PFSK-1 (cell line): Measurements from ENCODE around the gene RERG.

Experiments used
- POLR2AphosphoS5 ChIP-seq: IDR thresholded peaks from 2 replicates; pipeline ENCODE4 v1.6.1; 2012; ENCODE audit warnings: low read depth, mild to moderate bottlenecking, control low read depth, low read length, moderate library complexity
- TAF1 ChIP-seq: IDR thresholded peaks from 2 replicates; pipeline ENCODE4 v1.6.1; 2012; ENCODE audit warnings: low read length, control low read depth, borderline replicate concordance; ENCODE audit not compliant: insufficient read depth
- TF ChIP-seq, protein P1 (sequence below), 2 experiments: IDR thresholded peaks; 2 replicates each; pipeline versions ENCODE4 v1.6.1 to v1.8.0; 2011 to 2012; ENCODE audit warnings: low read depth in 2 of 2, low read length in 2 of 2, control low read depth in 1 of 2, inconsistent platforms in 1 of 2, mild to moderate bottlenecking in 1 of 2, moderate library complexity in 1 of 2; ENCODE audit not compliant: insufficient read depth in 1 of 2

DNA sequence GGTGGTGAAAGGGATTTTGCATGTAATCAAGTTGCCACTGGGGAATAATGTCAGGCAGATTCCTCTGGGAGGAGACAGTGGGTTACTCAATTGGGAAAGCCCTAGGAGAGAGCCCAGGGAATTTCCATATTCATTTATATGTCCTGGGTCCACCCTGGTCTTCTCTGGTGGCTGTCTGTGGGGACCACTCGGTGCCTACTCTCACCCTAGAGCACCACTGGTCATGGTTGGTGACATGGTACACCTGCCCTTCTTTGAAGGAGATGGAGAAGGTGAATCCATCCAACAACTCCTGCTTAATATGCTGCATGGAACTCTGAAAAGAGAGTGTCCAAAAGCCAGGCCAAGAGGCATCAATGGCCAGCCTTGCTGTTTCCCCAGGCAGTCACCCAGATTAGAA lies 12.8 kb upstream of the RERG start:
- TF ChIP-seq TAF1 (no peak), POLR2AphosphoS5 (no peak)
- TF ChIP-seq, protein P1, sequence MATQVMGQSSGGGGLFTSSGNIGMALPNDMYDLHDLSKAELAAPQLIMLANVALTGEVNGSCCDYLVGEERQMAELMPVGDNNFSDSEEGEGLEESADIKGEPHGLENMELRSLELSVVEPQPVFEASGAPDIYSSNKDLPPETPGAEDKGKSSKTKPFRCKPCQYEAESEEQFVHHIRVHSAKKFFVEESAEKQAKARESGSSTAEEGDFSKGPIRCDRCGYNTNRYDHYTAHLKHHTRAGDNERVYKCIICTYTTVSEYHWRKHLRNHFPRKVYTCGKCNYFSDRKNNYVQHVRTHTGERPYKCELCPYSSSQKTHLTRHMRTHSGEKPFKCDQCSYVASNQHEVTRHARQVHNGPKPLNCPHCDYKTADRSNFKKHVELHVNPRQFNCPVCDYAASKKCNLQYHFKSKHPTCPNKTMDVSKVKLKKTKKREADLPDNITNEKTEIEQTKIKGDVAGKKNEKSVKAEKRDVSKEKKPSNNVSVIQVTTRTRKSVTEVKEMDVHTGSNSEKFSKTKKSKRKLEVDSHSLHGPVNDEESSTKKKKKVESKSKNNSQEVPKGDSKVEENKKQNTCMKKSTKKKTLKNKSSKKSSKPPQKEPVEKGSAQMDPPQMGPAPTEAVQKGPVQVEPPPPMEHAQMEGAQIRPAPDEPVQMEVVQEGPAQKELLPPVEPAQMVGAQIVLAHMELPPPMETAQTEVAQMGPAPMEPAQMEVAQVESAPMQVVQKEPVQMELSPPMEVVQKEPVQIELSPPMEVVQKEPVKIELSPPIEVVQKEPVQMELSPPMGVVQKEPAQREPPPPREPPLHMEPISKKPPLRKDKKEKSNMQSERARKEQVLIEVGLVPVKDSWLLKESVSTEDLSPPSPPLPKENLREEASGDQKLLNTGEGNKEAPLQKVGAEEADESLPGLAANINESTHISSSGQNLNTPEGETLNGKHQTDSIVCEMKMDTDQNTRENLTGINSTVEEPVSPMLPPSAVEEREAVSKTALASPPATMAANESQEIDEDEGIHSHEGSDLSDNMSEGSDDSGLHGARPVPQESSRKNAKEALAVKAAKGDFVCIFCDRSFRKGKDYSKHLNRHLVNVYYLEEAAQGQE (IDR thresholded peaks at IDR 0.05; ENCODE audit: insufficient read depth in 1 of 2, low read depth in 2 of 2, low read length in 2 of 2), result no peak
